ENCODE data around the gene MRM3.

GRCh38 chr17:811051-811784, 29.1 kb downstream of the MRM3 start:
- TF ChIP-seq CTCF (IDR thresholded peaks at IDR 0.05) (no peak), POLR2A (IDR thresholded peaks at IDR 0.05) (no peak)
